GM21515 (cell line): ENCODE measurements around the gene MIER1.
A peak's percentile ranks its signal among the peaks of the same experiment; 100 is the strongest.
"Not testable (repeated sequence)": the region's sequence is repeated elsewhere in the genome, so short reads cannot be mapped to it uniquely, and the experiment has no call there.

Experiments
- ATAC-seq: cut with Tn5 transposase; IDR thresholded peaks from one replicate; pipeline ENCODE4 v1.9.1; 2021; ENCODE audit not compliant: unreplicated experiment

MIER1 gene

GRCh38 chr1:66937529-66938234 is 12.9 kb downstream of the MIER1 start:
- no peak for ATAC-seq

GRCh38 chr1:66938613-66939012 is 13.8 kb downstream of the MIER1 start:
- ATAC-seq: no peak

- ATAC-seq: no peak
Measured at GRCh38 chr1:66940981-66941380, 16.2 kb downstream of the MIER1 start.

GRCh38 chr1:66943361-66943969 is 18.7 kb downstream of the MIER1 start:
- ATAC-seq: no peak

GRCh38 chr1:66944330-66945274 is 19.8 kb downstream of the MIER1 start:
- ATAC-seq: no peak

- no peak for ATAC-seq
Measured at GRCh38 chr1:66945316-66945715, 20.5 kb downstream of the MIER1 start.

- ATAC-seq: no peak
Measured at GRCh38 chr1:66947267-66947666, 22.5 kb downstream of the MIER1 start.

GRCh38 chr1:66951513-66951912 is 26.7 kb downstream of the MIER1 start:
- no peak for ATAC-seq

GRCh38 chr1:66954208-66954607 is 29.4 kb downstream of the MIER1 start:
- ATAC-seq: peak; percentile 61

- no peak for ATAC-seq
Measured at GRCh38 chr1:66957938-66958337, 33.1 kb downstream of the MIER1 start.

GRCh38 chr1:66966188-66966873 is 41.5 kb downstream of the MIER1 start:
- not testable (repeated sequence) for ATAC-seq

GRCh38 chr1:66968574-66968973 is 43.8 kb downstream of the MIER1 start:
- ATAC-seq: no peak

GRCh38 chr1:66978201-66978600 is 53.4 kb downstream of the MIER1 start:
- ATAC-seq: no peak

GRCh38 chr1:66979621-66980020 is 54.8 kb downstream of the MIER1 start:
- not testable (repeated sequence) for ATAC-seq

- no peak for ATAC-seq
Measured at GRCh38 chr1:66980745-66981367, 56.1 kb downstream of the MIER1 start.

GRCh38 chr1:66981679-66982078 is 56.9 kb downstream of the MIER1 start:
- ATAC-seq: no peak

GRCh38 chr1:66982561-66983260 is 57.9 kb downstream of the MIER1 start:
- no peak for ATAC-seq

- peak; percentile 95 for ATAC-seq
Measured at GRCh38 chr1:66984491-66984890, 59.7 kb downstream of the MIER1 start.

GRCh38 chr1:66985835-66986234 is 61.0 kb downstream of the MIER1 start:
- ATAC-seq: no peak

- ATAC-seq: no peak
Measured at GRCh38 chr1:66993076-66993475, 68.3 kb downstream of the MIER1 start.
